K562 (cell line): ENCODE data around the gene UBR3. TPM values are rescaled to one million over a fixed set of nuclear protein-coding genes. Genes with fewer than 3 reads are reported as not detected.

Source experiments
- BMI1 ChIP-seq: fragments of 150-350 bp; IDR thresholded peaks from 2 replicates; pipeline ENCODE4 v1.6.1; 2014; ENCODE audit warnings: low read length
- BRF2 ChIP-seq: IDR thresholded peaks from 3 replicates; pipeline ENCODE4 v1.6.1; 2011; ENCODE audit warnings: borderline replicate concordance, mild to moderate bottlenecking; ENCODE audit not compliant: insufficient read length, insufficient read depth
- CEBPZ ChIP-seq: fragments of 150-350 bp; IDR thresholded peaks from 2 replicates; pipeline ENCODE4 v1.6.1; 2014; ENCODE audit warnings: low read depth, mild to moderate bottlenecking, low read length, borderline replicate concordance
- ESRRA ChIP-seq: fragments of 450-650 bp; IDR thresholded peaks from 2 replicates; pipeline ENCODE4 v1.6.1; 2014; ENCODE audit warnings: low read depth, mild to moderate bottlenecking, moderate library complexity, borderline replicate concordance
- FOXP1 ChIP-seq: sonication (generic); formaldehyde crosslinking; IDR thresholded peaks from 2 replicates; pipeline ENCODE4 v1.8.0; 2022; ENCODE audit warnings: mild to moderate bottlenecking, missing genetic modification reagents
- GMEB1 ChIP-seq: fragments of 250-450 bp; sonication (Bioruptor Pico); IDR thresholded peaks from 2 replicates; pipeline ENCODE4 v1.4.0; 2020; ENCODE audit warnings: mild to moderate bottlenecking
- IFI16 ChIP-seq: fragments of 250-450 bp; sonication (Bioruptor Pico); IDR thresholded peaks from 2 replicates; pipeline ENCODE4 v2.1.2; 2022; ENCODE audit warnings: mild to moderate bottlenecking, inconsistent platforms
- KDM4B ChIP-seq, 2 experiments: fragments of 450-650 bp in 1 of 2; sonication (generic) in 1 of 2; IDR thresholded peaks; 2 replicates each; pipeline ENCODE4 v1.6.1; 2016 to 2017; ENCODE audit warnings: borderline replicate concordance in 2 of 2, antibody characterized with exemption in 1 of 2, low read depth in 1 of 2, mild to moderate bottlenecking in 1 of 2
- MBD2 ChIP-seq: sonication (generic); IDR thresholded peaks from 2 replicates; pipeline ENCODE4 v1.6.1; 2016; ENCODE audit warnings: low read depth, borderline replicate concordance
- MCM5 ChIP-seq: fragments of 450-650 bp; IDR thresholded peaks from 2 replicates; pipeline ENCODE4 v1.6.1; 2016; ENCODE audit warnings: low read depth
- NFATC3 ChIP-seq: fragments of 450-650 bp; IDR thresholded peaks from 2 replicates; pipeline ENCODE4 v1.6.1; 2017; ENCODE audit warnings: mild to moderate bottlenecking
- NR2C2 ChIP-seq, 2 experiments: fragments of 200-800 bp in 1 of 2; sonication (Bioruptor generic) in 1 of 2; sonication (generic) in 1 of 2; formaldehyde crosslinking in 1 of 2; IDR thresholded peaks; 2 replicates each; pipeline versions ENCODE4 v1.6.1 to v1.8.0; 2016 to 2022; ENCODE audit warnings: mild to moderate bottlenecking in 1 of 2, missing compliant biosample characterization in 1 of 2, missing genetic modification characterization in 1 of 2, missing genetic modification reagents in 1 of 2
- PCBP1 ChIP-seq: fragments of 200-400 bp; formaldehyde crosslinking; IDR thresholded peaks from 2 replicates; pipeline ENCODE4 v1.6.1; 2018; ENCODE audit warnings: mild to moderate bottlenecking, low read depth, low read length; ENCODE audit not compliant: poor library complexity, severe bottlenecking
- PML ChIP-seq: IDR thresholded peaks from 2 replicates; pipeline ENCODE4 v1.6.1; 2012; ENCODE audit warnings: low read length, inconsistent platforms
- TAF9B ChIP-seq: fragments of 450-650 bp; IDR thresholded peaks from 2 replicates; pipeline ENCODE4 v1.6.1; 2018; ENCODE audit warnings: mild to moderate bottlenecking; ENCODE audit not compliant: partially characterized antibody
- USF2 ChIP-seq: sonication (generic); formaldehyde crosslinking; IDR thresholded peaks from 2 replicates; pipeline ENCODE4 v1.5.0; 2020; ENCODE audit warnings: missing genetic modification reagents
- XRCC3 ChIP-seq: fragments of 450-650 bp; IDR thresholded peaks from 2 replicates; pipeline ENCODE4 v1.6.1; 2017; ENCODE audit warnings: mild to moderate bottlenecking, moderate library complexity
- XRCC4 ChIP-seq: IDR thresholded peaks from one replicate; pipeline ENCODE4 v1.6.1; 2011; ENCODE audit not compliant: insufficient read depth, insufficient read length; ENCODE audit errors: extremely low read depth
- ZNF133 ChIP-seq: fragments of 250-450 bp; sonication (Bioruptor Pico); IDR thresholded peaks from 2 replicates; pipeline ENCODE4 v1.4.0; 2020; ENCODE audit warnings: mild to moderate bottlenecking
- ZNF263 ChIP-seq: sonication (generic); formaldehyde crosslinking; IDR thresholded peaks from 2 replicates; pipeline ENCODE4 v1.8.0; 2022; ENCODE audit warnings: mild to moderate bottlenecking, missing genetic modification reagents, borderline replicate concordance
- ZNF57 ChIP-seq: fragments of 450-650 bp; formaldehyde crosslinking; IDR thresholded peaks from 2 replicates; pipeline ENCODE4 v1.4.0; 2020; ENCODE audit warnings: mild to moderate bottlenecking, moderate library complexity
- ZNF668 ChIP-seq: fragments of 250-450 bp; sonication (Bioruptor Pico); IDR thresholded peaks from 2 replicates; pipeline ENCODE4 v1.8.0; 2022; ENCODE audit warnings: mild to moderate bottlenecking, inconsistent platforms
- ZSCAN29 ChIP-seq: fragments of 450-650 bp; IDR thresholded peaks from 2 replicates; pipeline ENCODE4 v1.6.1; 2017
- polyA plus RNA-seq, 8 experiments: library from polyadenylated mRNA; depleted of rRNA in 4 of 8; stranded (reverse) in 5 of 8; unstranded in 3 of 8; fragments of >200 nt; fragmentation: Nextera tagmentation in 2 of 8; fragmentation: Illumina TruSeq in 1 of 8; extraction: Ambion mirVana in 2 of 8; extraction: Trizol in 1 of 8; gene quantifications; 2 replicates each; pipeline versions ENCODE4 v1.2.1 to v1.2.3, GENCODE V29; 2011 to 2014; ENCODE audit warnings: inconsistent platforms in 1 of 8, missing spikeins in 1 of 8
- total RNA-seq, 7 experiments: library from RNA; depleted of rRNA in 6 of 7; stranded (reverse); fragments of >200 nt in 6 of 7; fragmentation: Illumina TruSeq in 2 of 7; extraction: Trizol in 2 of 7; gene quantifications; 2 replicates each; pipeline versions ENCODE4 v1.2.1 to v1.2.3, GENCODE V29; 2011 to 2021; ENCODE audit warnings: low replicate concordance in 1 of 7

The UBR3 gene
- total and polyA plus RNA-seq, 9 of the 15 experiments (the other 6 are each of a cell fraction or from before 2014, with no cell fraction given), result 14.4 to 63.5 (median 40.4) TPM

GRCh38 chr2:169822785-169823392 is 4.4 kb upstream of the UBR3 start (continued):
- TF ChIP-seq ESRRA (no peak), FOXP1 (CRISPR knock-in tag) (no peak), IFI16 (CRISPR knock-in tag) (no peak), MBD2 (no peak), ZNF668 (CRISPR knock-in tag) (no peak), USF2 (no peak), NFATC3 (no peak), ZNF57 (CRISPR knock-in tag) (no peak), TAF9B (no peak), BRF2 (no peak), BMI1 (no peak), ZNF263 (CRISPR knock-in tag) (no peak), MCM5 (no peak), KDM4B (IDR thresholded peaks at IDR 0.05; ENCODE audit: borderline replicate concordance in 2 of 2, low read depth in 1 of 2) (no peak), CEBPZ (no peak), XRCC4 (no peak), ZSCAN29 (no peak), GMEB1 (no peak), NR2C2 (CRISPR knock-in tag; IDR thresholded peaks at IDR 0.05) (no peak), NR2C2 (tag; IDR thresholded peaks at IDR 0.05) (no peak), ZNF133 (no peak), XRCC3 (no peak), PCBP1 (no peak), PML (0 out of 2 replicates have a peak, but pooled peaks have one; percentile 32)
